Esophagus muscularis mucosa (tissue), 4 donors: ENCODE data around the gene KCTD5. TPM values are rescaled to one million over a fixed set of nuclear protein-coding genes. Genes with fewer than 3 reads are reported as not detected.

Experiments used
- DNase-seq: peaks from one replicate; pipeline ENCODE4 v3.0.0-alpha.2; 2017; ENCODE audit errors: extremely low spot score
- H3K27ac ChIP-seq, 4 donors: fragments of 200-600 bp; sonication (generic); replicated peaks in 1 of 4; 1 replicate in 3 of 4; 2 replicates in 1 of 4; pipeline ENCODE4 v1.5.1; 2016 to 2019; ENCODE audit warnings: mild to moderate bottlenecking in 1 of 4
- H3K27me3 ChIP-seq, 4 donors: fragments of 200-600 bp; sonication (generic); one replicate each; pipeline versions ENCODE4 v1.5.1 to v1.6.0; 2016 to 2019
- H3K36me3 ChIP-seq, 4 donors: fragments of 200-600 bp; sonication (generic); one replicate each; pipeline ENCODE4 v1.5.1; 2016 to 2019
- H3K4me1 ChIP-seq, 4 donors: fragments of 200-600 bp; sonication (generic); one replicate each; pipeline ENCODE4 v1.5.1; 2016 to 2019
- H3K4me3 ChIP-seq, 4 donors: fragments of 200-600 bp; sonication (generic); 1 replicate in 2 of 4; 2 replicates in 2 of 4; pipeline ENCODE4 v1.5.1; 2016 to 2019; ENCODE audit warnings: mild to moderate bottlenecking in 4 of 4, moderate library complexity in 1 of 4
- H3K9me3 ChIP-seq, 4 donors: fragments of 200-600 bp; sonication (generic); 1 replicate in 3 of 4; 2 replicates in 1 of 4; pipeline ENCODE4 v1.5.1; 2016 to 2019
- CTCF ChIP-seq, 3 experiments: fragments of 200-600 bp in 2 of 3; fragments of 450-650 bp in 1 of 3; sonication (generic) in 2 of 3; IDR thresholded peaks; one replicate each; pipeline ENCODE4 v1.5.1; 2017 to 2019; ENCODE audit warnings: antibody characterized with exemption in 3 of 3, mild to moderate bottlenecking in 2 of 3, moderate library complexity in 1 of 3
- EP300 ChIP-seq: sonication (generic); formaldehyde crosslinking; IDR thresholded peaks from one replicate; pipeline ENCODE4 v1.6.1; 2017; ENCODE audit warnings: antibody characterized with exemption
- POLR2A ChIP-seq: fragments of 450-650 bp; IDR thresholded peaks from one replicate; pipeline ENCODE4 v1.6.1; 2017; ENCODE audit warnings: antibody characterized with exemption, moderate library complexity, mild to moderate bottlenecking, low read depth
- POLR2AphosphoS5 ChIP-seq, 2 donors: sonication (generic); formaldehyde crosslinking; IDR thresholded peaks; one replicate each; pipeline ENCODE4 v1.6.1; 2017; ENCODE audit warnings: antibody characterized with exemption in 2 of 2
- WGBS: methylation state at CpG from one replicate; pipeline ENCODE4 v1.1.5; 2018; 5-methylcytosine and 5-hydroxymethylcytosine counted together
- intact Hi-C: fragments of 100-400 bp; cut with DNase I; formaldehyde crosslinking; loops from one replicate; pipeline ENCODE4 v1.15.1; 2023
- total RNA-seq, 4 donors: library from RNA; depleted of rRNA; stranded (reverse); fragments of >200 nt; gene quantifications; one replicate each; pipeline versions ENCODE4 v1.1.0 to v1.2.1, GENCODE V29; 2016

KCTD5 gene
- total RNA-seq, 4 donors from 2014 or later, result 9.1 to 22.1 (median 15.7) TPM

DNA sequence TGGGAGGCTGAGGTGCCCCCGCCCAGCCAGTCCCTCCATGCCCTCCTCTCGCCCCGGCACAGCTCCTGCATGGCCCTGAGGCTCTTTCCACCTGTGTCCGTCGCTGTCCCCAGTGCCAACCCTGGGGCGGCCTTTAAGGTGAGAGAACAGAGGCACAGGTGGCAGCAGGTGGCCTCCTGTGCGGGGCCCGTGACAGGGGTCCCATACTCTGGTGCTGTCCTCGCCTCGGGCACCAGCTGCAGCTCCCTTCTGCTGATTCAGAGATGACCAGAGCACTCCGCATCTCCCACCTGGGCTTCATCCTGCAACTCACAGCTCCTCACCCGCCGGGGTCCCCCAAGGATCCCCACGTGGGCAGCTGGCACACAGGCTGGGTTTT, 29.7 kb downstream of the KCTD5 start:
- intact Hi-C loops, result loop anchor here (10.0 kb wide), 1 partner anchor 153 kb away; no protein-coding TSS in a partner anchor
- Histone ChIP-seq H3K27ac (no peak overlapping the region), H3K9me3 (no peaks in the 10 kb centered on the region), H3K4me1 (peaks cover 3 to 9% (median 8%) of the 10 kb centered on the region in 4 donors), H3K4me3 (no peak overlapping the region), H3K27me3 (peaks cover 0 to 21% (median 2%) of the 10 kb centered on the region in 4 donors), H3K36me3 (peaks cover 17 to 32% (median 30%) of the 10 kb centered on the region in 4 donors)
- TF ChIP-seq EP300 (no peak), POLR2A (no peak), POLR2AphosphoS5 (IDR thresholded peaks at IDR 0.05) (no peak), CTCF (IDR thresholded peaks at IDR 0.05) (no peak)
- WGBS, result 81% methylated on average over 4 of the region's 14 CpGs
- no peak for DNase-seq

GRCh38 chr16:2712546-2712945, 30.2 kb downstream of the KCTD5 start:
- DNase-seq, result no peak
- peaks cover 0 to 21% (median 2%) of the 10 kb centered on the region in 4 donors for H3K27me3 ChIP-seq
- H3K9me3 ChIP-seq, result no peaks in the 10 kb centered on the region
- TF ChIP-seq CTCF (IDR thresholded peaks at IDR 0.05), result no peak
- H3K27ac ChIP-seq, result no peak overlapping the region
- WGBS, result 81% methylated on average over 17 of the region's 21 CpGs
- peaks cover 12 to 27% (median 25%) of the 10 kb centered on the region in 4 donors for H3K36me3 ChIP-seq
- H3K4me3 ChIP-seq, result no peak overlapping the region
- intact Hi-C loops, result loop anchor here (10.0 kb wide), 1 partner anchor 152 kb away; no protein-coding TSS in a partner anchor
- peaks cover 3 to 9% (median 8%) of the 10 kb centered on the region in 4 donors for H3K4me1 ChIP-seq

DNA sequence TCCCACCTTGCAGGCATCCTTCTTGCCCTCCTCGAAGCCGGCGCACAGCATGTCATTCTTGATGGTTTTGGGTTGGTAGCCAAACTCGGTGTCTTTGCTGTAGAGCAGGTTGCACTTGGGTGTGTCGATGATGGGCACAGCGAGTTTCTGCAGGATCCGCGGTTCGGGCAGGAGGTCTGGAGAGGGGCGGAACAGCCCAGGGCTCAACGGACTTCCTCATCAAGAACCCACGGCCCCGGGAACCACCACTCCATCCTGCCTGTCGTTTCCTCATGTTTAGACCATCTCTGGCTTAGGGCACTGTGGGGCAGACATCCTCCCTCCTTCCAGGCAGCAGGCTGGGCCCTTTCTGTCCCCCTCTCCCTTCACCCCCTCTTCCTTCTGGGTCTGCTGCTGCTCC, 31.2 kb downstream of the KCTD5 start:
- WGBS, result 84% methylated on average over 11 of the region's 14 CpGs
- DNase-seq, result no peak
- H3K27ac ChIP-seq, result no peak overlapping the region

DNA sequence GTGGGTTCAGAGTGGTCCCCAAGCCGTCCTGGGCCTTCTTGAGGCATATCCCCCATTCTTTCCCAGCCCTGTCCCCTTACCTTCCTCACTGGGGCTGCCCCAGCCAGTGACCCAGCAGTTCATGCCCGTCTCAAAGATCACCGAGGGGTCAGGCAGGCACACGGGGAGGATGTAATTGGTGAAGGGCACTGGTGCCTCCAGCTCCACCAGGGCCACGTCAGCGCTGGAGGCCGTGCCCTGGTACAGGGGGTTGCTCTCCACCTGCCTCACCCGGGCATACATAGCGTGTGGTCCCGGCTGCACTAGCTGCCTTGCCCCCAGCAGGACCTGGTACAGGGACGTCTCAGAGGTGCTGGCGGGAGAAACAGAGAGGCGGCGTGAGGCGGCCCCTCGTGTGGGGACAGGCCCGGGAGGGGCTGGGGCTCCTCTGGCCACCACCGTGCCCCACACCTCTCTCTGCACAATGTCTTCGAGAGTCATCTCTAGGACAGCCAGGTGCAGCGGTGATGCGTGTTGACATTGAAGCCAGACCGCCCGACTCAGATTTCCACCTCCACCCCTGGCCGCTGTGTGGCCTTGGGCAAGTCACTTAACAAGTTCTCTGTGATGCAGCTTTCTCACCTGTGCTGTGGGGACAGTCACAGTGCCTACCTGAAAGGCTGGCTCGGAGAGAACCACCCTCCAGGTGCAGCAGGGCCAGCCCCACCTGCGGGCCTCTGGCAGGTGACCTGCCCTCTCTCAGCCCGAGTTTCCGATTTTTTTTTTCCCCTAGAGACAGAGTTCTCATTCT, 31.9 kb downstream of the KCTD5 start:
- H3K4me3 ChIP-seq, result no peak overlapping the region
- intact Hi-C loops, result loop anchor here (10.0 kb wide), 1 partner anchor 151 kb away; no protein-coding TSS in a partner anchor
- no peak overlapping the region for H3K27ac ChIP-seq
- peaks cover 0 to 11% (median 9%) of the 10 kb centered on the region in 4 donors for H3K36me3 ChIP-seq
- 84% methylated on average over 18 of the region's 28 CpGs for WGBS
- H3K9me3 ChIP-seq, result no peaks in the 10 kb centered on the region
- DNase-seq, result no peak
- peaks cover 0 to 21% (median 2%) of the 10 kb centered on the region in 4 donors for H3K27me3 ChIP-seq
- no peak for TF ChIP-seq EP300
- TF ChIP-seq CTCF (IDR thresholded peaks at IDR 0.05), result no peak
- H3K4me1 ChIP-seq, result peaks cover 3 to 10% (median 8%) of the 10 kb centered on the region in 4 donors

More for the DNA sequence above, 31.2 kb downstream of the KCTD5 start:
- intact Hi-C loops, result loop anchor here (10.0 kb wide), 1 partner anchor 151 kb away; no protein-coding TSS in a partner anchor
- peaks cover 0 to 21% (median 2%) of the 10 kb centered on the region in 4 donors for H3K27me3 ChIP-seq
- TF ChIP-seq POLR2A, result no peak
- TF ChIP-seq EP300, result no peak
- TF ChIP-seq CTCF (IDR thresholded peaks at IDR 0.05), result no peak
- TF ChIP-seq POLR2AphosphoS5 (IDR thresholded peaks at IDR 0.05), result no peak
- H3K4me3 ChIP-seq, result no peak overlapping the region
- H3K9me3 ChIP-seq, result no peaks in the 10 kb centered on the region
- H3K4me1 ChIP-seq, result peaks cover 3 to 9% (median 8%) of the 10 kb centered on the region in 4 donors
- H3K36me3 ChIP-seq, result peaks cover 3 to 18% (median 15%) of the 10 kb centered on the region in 4 donors
